Measurements from ENCODE around the gene N4BP2.
A peak's percentile ranks its signal among the peaks of the same experiment; 100 is the strongest.
"Not testable (repeated sequence)": the region's sequence is repeated elsewhere in the genome, so short reads cannot be mapped to it uniquely, and the experiment has no call there.

The N4BP2 gene

GRCh38 chr4:40056716-40057585 is at the start of gene N4BP2:
Gene N4BP2, plus strand, starts transcription at chr4:40056850. Its CDS starts 40,491 bp downstream, at chr4:40097341.
- DNase-seq (ENCODE audit: low spot score): peak; percentile 84

DNA sequence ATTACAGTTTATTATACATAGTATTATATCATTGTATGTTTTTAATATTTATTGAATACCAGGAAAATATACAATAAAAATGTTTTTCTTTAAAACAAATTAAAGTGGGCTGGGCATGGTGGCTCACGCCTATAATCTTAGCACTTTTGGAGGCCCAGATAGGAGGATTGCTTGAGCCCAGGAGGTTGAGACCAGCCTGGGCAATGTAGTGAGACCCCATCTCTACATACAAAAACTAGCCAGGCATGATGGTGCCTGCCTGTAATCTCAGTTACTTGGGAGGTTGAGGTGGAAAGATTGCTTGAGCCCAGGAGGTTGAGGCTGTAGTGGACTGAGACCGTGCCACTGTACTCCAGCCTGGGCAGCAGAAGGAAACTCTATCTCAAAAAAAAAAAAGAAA is 40.6 kb upstream of the N4BP2 start:
- DNase-seq (ENCODE audit: low spot score): no peak

- DNase-seq (ENCODE audit: low spot score): no peak
These were observed 36.4 kb upstream of the N4BP2 start for GRCh38 chr4:40020221-40020620.

- DNase-seq (ENCODE audit: low spot score): not testable (repeated sequence)
These were observed 35.5 kb upstream of the N4BP2 start for GRCh38 chr4:40021116-40021515.

DNA sequence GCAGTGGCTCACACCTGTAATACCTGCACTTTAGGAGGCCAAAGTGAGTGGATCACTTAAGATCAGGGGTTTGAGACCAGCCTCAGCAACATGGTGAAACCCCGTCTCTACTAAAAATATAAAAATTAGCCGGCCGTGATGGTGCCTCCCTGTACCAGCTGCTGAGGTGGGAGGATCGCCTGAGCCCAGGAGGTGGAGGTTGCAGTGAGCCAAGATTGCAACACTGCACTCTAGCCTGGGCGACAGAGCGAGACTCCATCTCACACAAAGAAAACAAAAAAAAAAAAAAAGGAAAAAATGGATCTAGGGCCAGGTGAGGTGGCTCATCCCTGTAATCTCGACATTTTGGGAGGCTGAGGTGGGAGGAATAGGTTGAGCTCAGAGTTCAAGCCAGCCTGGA is 32.6 kb upstream of the N4BP2 start:
- DNase-seq (ENCODE audit: low spot score): not testable (repeated sequence)

GRCh38 chr4:40032785-40033184 is 23.9 kb upstream of the N4BP2 start:
- no peak for DNase-seq (ENCODE audit: low spot score)

GRCh38 chr4:40033613-40034012 is 23.0 kb upstream of the N4BP2 start:
- DNase-seq (ENCODE audit: low spot score): no peak

GRCh38 chr4:40038977-40039376 is 17.7 kb upstream of the N4BP2 start:
- peak; percentile 99 for DNase-seq (ENCODE audit: low spot score)

- DNase-seq (ENCODE audit: low spot score): no peak
These were observed 15.7 kb upstream of the N4BP2 start for GRCh38 chr4:40040908-40041307.

DNA sequence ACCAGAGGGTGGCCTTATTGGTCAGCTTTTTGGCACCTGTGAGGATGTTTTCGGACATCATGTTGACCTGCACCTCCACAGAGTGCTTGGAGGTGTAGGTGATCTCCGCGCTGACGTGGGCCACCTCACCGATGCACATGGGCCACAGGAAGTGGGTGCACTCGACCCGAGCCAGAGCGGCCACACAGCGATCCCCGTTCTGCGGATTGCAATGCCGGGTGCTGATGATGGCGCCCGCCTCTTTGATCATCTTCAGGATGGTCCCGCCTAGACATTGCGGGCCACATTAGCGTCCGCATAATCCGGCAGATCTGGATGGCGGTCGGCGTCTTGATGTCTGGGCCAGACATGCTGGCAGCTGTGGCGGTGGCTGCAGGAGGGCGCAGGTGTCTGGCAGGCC is 12.9 kb upstream of the N4BP2 start:
- no peak for DNase-seq (ENCODE audit: low spot score)

- no peak for DNase-seq (ENCODE audit: low spot score)
These were observed 10.2 kb upstream of the N4BP2 start for GRCh38 chr4:40046311-40046980.

DNA sequence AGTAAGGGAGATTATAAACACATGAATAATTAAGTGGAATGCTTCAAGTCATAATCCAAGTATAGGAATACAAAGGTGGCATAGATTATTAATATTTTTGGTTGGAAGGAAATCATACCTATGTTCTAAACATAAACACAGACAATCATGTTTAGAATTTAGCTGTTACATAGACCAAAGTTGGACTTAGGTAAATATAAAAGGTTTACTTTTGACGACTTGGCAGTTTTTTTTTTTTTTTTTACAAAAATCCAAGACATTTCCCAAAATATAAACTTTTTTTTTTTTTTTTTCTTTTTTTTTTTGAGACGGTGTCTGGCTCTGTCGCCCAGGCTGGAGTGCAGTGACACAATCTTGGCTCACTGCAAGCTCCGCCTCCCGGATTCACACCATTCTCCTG is 3.5 kb upstream of the N4BP2 start:
- DNase-seq (ENCODE audit: low spot score): no peak

DNA sequence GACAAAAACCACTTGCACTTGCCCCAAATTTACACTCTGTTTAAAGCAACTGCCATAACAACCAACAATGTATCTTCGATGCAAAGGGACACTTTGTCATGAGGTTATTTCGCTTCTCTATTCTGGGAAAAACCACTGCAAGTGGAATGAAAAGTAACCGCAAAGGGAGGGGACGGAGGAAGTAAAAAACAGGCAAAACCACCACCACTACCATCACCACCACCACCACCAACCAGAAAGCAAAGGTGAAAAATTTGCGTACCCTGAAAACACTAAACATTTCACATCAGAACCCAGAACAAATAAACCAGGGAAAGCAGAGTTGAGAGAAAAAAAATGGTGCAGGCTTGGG is 1.2 kb upstream of the N4BP2 start:
- DNase-seq (ENCODE audit: low spot score): no peak

GRCh38 chr4:40055863-40056715 is 561 bp upstream of the N4BP2 start:
- peak; percentile 82 for DNase-seq (ENCODE audit: low spot score)

- peak; percentile 98 for DNase-seq (ENCODE audit: low spot score)
These were observed 989 bp downstream of the N4BP2 start for GRCh38 chr4:40057586-40058091.

DNA sequence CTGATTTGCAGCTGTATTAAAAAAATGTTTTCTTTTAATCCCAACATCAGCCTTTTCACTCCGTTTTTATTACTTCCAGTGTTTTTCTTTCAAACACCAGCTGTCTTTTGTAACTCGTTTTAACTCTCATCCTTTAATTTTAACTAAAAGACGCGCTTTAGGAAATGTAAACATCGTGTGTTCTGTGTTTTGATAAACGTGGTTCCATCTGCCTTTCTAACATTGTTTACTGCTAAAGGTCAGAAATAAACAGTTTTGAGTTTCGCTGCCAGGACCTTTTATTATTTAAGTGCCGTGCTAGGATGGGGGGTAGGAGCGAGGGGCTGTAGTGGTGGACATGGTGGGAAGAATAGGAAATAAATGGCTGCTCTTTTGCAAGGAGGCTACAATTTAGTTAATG is 1.5 kb downstream of the N4BP2 start:
- no peak for DNase-seq (ENCODE audit: low spot score)

DNA sequence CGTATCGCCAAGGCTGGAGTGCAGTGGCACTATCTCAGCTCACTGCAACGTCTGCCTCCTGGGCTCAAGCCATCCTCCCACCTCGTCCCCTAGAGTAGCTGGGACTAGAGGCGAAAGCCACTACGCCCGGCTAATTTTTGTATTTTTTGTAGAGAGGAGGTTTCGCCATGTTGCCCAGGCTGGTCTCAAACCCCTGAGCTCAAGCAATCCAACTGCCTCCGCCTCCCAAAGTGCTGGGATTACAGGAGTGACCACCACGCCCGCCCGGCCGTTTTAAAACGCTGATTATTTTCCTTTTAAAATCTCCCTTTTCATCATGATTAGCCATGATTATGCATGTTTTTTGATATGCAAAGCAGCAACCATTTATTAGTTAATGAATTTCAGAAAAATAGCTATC is 2.2 kb downstream of the N4BP2 start:
- no peak for DNase-seq (ENCODE audit: low spot score)

- no peak for DNase-seq (ENCODE audit: low spot score)
These were observed 2.7 kb downstream of the N4BP2 start for GRCh38 chr4:40059362-40059761.

DNA sequence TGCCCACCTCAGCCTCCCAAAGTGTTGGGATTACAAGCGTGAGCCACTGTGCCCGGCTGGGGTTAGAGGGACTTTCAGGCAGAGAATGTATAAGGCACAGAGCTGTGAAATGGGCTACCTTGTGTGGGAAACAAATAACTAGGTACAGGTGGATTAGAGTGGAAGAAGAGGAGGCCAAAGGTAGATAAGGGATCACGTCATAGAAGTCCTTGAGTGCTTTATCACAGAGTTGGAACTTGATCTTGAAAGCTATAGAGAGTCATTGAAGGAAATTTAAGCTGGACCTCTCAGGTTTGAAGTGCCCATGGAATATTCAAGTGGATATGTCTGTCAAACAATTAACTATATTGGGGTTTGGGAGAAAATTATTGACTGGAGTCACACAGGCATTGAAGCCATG is 8.4 kb downstream of the N4BP2 start:
- DNase-seq (ENCODE audit: low spot score): no peak

DNA sequence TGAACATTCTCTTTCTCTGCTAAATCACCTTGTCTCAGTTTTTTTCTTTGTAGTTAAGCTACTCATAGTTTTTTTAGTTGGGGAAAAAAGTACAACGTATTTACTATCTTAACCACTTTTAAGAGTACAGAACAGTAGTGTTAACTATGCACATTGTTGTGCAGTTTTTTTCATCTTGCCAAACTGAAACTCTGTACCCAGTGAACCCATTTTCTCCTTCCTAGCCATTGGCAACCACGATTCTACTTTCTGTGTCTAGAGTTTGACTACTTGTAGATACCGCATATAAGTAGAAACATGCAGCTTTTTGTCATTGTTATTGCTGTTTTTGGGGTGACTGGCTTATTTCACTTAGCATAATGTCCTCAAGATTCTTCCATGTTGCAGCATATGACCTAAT is 10.0 kb downstream of the N4BP2 start:
- no peak for DNase-seq (ENCODE audit: low spot score)

DNA sequence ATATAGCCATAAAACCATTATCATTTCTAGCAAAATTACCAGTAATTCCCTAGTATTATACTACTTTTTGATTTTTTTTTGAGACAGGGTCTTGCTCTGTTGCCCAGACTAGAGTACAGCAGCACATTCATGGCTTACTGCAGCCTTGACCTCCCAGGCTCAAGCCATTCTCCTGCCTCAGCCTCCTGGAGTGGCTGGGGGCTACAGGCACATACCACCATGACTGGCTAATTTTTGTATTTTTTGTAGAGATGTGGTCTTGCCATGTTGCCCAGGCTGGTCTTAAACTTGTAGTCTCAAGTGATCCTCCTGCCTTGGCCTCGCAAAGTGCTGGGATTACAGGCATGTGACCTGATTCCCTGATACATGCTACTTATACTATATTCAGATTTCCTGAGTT is 13.7 kb downstream of the N4BP2 start:
- no peak for DNase-seq (ENCODE audit: low spot score)

DNA sequence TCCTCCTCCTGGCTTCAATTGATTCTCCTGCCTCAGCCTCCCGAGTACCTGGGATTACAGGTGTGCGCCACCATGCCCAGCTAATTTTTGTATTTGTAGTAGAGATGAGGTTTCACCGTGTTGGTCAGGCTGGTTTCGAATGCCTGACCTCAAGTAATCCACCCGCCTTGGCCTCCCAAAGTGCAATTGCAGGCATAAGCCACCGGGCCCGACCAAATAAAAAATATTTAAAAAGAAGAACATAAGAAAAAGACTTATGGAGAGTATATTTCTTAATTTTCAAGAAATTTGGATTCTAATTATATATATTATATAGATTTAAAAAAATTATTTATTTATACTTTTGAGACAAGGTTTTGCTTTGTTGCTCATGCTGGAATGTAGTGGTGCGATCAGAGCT is 29.8 kb downstream of the N4BP2 start:
- DNase-seq (ENCODE audit: low spot score): no peak

All from RKO (cell line).